Peyer's patch (tissue), 4 donors: ENCODE data around the gene SNX32.

Experiments
- POLR2A ChIP-seq, 2 donors: fragments of 450-650 bp; IDR thresholded peaks; one replicate each; pipeline ENCODE4 v1.5.1; 2017; ENCODE audit warnings: antibody characterized with exemption in 2 of 2, mild to moderate bottlenecking in 2 of 2, moderate library complexity in 2 of 2
- TF ChIP-seq, protein P1 (sequence below), 6 experiments: fragments of 450-650 bp in 4 of 6; fragments of 200-600 bp in 2 of 6; sonication (generic) in 1 of 6; IDR thresholded peaks; one replicate each; pipeline ENCODE4 v1.5.1; 2017 to 2019; ENCODE audit warnings: antibody characterized with exemption in 6 of 6, mild to moderate bottlenecking in 3 of 6, moderate library complexity in 1 of 6

DNA sequence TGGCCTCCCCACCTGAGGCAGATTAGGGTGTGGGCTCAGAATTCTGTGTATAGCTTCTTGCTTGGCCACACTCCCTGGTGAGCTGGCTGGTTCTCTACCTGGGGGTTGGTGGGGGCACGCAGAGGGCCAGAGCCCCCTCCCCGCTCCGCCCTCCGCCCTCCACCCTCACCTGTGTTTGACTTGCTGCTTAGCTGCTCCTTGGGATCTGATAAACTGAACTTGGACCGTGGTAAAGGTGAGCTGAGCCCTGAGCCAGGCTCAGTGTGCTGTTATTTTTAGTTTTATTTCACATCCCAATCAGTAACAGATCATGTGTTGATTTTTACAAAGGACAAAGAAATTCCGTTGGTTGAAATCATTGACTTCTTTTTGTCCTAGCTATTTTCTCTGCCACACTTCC is 44.9 kb upstream of the SNX32 start:
- no peak for TF ChIP-seq POLR2A (IDR thresholded peaks at IDR 0.05)
- TF ChIP-seq, protein P1, sequence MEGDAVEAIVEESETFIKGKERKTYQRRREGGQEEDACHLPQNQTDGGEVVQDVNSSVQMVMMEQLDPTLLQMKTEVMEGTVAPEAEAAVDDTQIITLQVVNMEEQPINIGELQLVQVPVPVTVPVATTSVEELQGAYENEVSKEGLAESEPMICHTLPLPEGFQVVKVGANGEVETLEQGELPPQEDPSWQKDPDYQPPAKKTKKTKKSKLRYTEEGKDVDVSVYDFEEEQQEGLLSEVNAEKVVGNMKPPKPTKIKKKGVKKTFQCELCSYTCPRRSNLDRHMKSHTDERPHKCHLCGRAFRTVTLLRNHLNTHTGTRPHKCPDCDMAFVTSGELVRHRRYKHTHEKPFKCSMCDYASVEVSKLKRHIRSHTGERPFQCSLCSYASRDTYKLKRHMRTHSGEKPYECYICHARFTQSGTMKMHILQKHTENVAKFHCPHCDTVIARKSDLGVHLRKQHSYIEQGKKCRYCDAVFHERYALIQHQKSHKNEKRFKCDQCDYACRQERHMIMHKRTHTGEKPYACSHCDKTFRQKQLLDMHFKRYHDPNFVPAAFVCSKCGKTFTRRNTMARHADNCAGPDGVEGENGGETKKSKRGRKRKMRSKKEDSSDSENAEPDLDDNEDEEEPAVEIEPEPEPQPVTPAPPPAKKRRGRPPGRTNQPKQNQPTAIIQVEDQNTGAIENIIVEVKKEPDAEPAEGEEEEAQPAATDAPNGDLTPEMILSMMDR (IDR thresholded peaks at IDR 0.05), result no peak
